Measurements from ENCODE around the gene HEATR5B.

The HEATR5B gene

GRCh38 chr2:37090019-37090477 is 5.9 kb upstream of the HEATR5B start:
- H3K4me3 Mint-ChIP-seq = peak overlapping the region; percentile 39
- H3K36me3 Mint-ChIP-seq = peaks cover 41% of the 10 kb centered on the region

DNA sequence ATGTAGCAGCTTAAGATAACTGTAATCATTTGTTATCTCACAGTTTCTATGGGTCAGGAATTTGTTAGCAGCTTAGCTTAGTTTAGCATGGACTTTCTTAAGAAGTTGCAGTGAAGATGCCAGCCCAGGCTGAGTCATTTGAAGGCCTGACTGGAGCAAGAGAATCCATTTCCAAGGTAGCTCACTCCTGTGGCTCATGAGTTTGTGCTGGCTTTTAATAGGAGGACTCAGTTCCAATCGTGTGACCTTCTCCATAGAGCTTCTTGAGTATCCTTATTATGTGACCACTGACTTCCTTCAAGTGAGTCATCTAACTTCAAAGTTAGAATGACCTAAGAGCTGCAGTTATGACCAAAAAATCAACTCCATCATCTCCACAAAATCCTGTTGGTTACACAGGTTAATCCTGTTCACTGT is 1.6 kb upstream of the HEATR5B start:
- H3K27ac Mint-ChIP-seq = no peak overlapping the region
- H3K4me1 Mint-ChIP-seq = peaks cover 30% of the 10 kb centered on the region
- no peaks in the 10 kb centered on the region for H3K9me3 Mint-ChIP-seq
- peaks cover 46% of the 10 kb centered on the region for H3K36me3 Mint-ChIP-seq
- ATAC-seq = no peak
- H3K27me3 Mint-ChIP-seq = no peaks in the 10 kb centered on the region
- no peak overlapping the region for H3K4me3 Mint-ChIP-seq

More at GRCh38 chr2:37090019-37090477, 5.9 kb upstream of the HEATR5B start:
- Mint-ChIP-seq H3K9me3 (no peaks in the 10 kb centered on the region), H3K27me3 (no peaks in the 10 kb centered on the region), H3K4me1 (peaks cover 50% of the 10 kb centered on the region), H3K27ac (peak overlapping the region; percentile 2)
- ATAC-seq = peak; percentile 94

DNA sequence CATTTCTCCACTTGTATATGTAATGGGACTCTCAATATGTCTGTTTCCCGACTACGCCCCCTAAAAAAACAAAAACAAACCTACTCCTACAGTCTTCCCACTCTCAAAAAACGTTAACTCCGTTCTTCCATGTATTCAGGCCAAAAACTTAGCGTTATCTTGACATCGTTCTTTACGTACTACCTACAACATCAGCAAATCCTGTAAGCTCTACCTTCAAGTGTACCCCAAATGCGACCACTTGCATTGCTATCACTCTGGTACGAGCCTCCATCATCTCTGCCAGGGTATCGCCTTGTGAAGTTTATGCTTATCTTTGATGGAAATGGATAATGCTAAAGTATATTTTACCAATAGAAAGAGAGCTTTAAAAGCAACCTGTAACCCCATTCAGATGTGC is 625 bp upstream of the HEATR5B start:
- H3K4me1 Mint-ChIP-seq = peaks cover 25% of the 10 kb centered on the region
- peaks cover 52% of the 10 kb centered on the region for H3K36me3 Mint-ChIP-seq
- no peak overlapping the region for H3K4me3 Mint-ChIP-seq
- H3K27me3 Mint-ChIP-seq = no peaks in the 10 kb centered on the region
- H3K9me3 Mint-ChIP-seq = no peaks in the 10 kb centered on the region
- ATAC-seq = no peak
- no peak overlapping the region for H3K27ac Mint-ChIP-seq

GRCh38 chr2:37080689-37081088 is 3.5 kb downstream of the HEATR5B start:
- Mint-ChIP-seq H3K4me1 (peaks cover 13% of the 10 kb centered on the region), H3K4me3 (peak overlapping the region; percentile 45), H3K36me3 (peaks cover 54% of the 10 kb centered on the region), H3K27ac (peak overlapping the region; percentile 84), H3K27me3 (no peaks in the 10 kb centered on the region), H3K9me3 (no peaks in the 10 kb centered on the region)
- no peak for ATAC-seq

DNA sequence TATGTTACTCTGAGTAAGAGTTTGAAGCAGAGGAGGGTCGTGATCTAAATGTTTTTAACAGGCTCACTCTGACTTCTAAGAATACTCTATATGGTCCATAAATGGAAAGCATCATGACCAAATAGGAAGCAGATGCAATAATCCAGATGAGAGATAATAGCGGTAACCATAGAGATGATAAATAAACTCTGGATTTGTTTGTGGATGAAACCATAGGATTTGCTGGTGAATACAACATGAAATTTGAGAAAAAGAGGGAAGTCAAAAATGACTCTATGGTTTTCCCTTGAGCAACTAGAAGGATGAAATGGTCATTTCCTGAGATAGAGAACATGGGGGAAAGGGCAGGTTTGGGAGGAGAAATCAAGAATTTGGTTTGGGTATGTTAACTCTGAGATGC is 3.9 kb downstream of the HEATR5B start:
- no peak for ATAC-seq
- Mint-ChIP-seq H3K36me3 (peaks cover 55% of the 10 kb centered on the region), H3K9me3 (no peaks in the 10 kb centered on the region), H3K4me3 (peak overlapping the region; percentile 45), H3K27me3 (no peaks in the 10 kb centered on the region), H3K27ac (peak overlapping the region; percentile 84), H3K4me1 (peaks cover 13% of the 10 kb centered on the region)

DNA sequence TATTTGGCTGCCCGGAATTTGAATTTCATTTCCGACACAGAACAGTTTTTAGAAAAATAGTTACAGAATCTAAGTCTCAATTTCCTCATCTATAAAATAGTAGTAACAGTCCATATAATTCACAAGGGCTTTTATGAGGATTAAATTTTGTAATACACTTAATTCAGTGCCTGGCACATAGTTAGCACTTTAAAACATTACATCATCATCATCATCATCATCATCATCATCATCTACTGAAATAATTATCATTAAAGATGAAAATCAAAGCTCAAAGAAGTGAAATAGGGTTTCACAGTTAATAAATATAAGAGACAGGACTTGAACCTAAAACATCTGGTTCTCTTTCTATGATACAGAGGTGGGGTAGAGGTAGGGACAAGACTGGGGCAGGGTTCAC is 13.2 kb downstream of the HEATR5B start:
- no peak overlapping the region for H3K27ac Mint-ChIP-seq
- H3K4me3 Mint-ChIP-seq = no peak overlapping the region
- no peak for ATAC-seq
- no peaks in the 10 kb centered on the region for H3K27me3 Mint-ChIP-seq
- H3K9me3 Mint-ChIP-seq = peaks cover 2% of the 10 kb centered on the region
- peaks cover 20% of the 10 kb centered on the region for H3K4me1 Mint-ChIP-seq
- peaks cover 47% of the 10 kb centered on the region for H3K36me3 Mint-ChIP-seq

DNA sequence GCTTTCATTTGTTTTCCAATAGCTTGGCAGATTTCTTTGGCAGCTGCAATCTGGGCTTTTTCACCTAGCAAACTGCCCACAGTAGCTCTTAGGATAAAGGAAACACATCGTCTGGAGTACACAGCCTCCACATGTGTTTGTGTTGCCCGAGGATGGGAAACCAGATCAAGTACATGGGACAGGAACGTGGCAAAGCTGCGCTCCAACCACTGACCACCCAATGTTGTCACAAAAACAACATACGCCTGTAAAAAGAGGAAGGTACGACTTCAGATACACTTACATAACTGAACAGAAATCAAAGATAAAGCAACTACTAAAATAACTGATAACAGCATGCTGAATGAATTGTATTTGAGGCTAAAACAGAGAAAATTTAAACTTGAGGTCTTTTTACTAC is 15.5 kb downstream of the HEATR5B start:
- peaks cover under 1% of the 10 kb centered on the region for H3K9me3 Mint-ChIP-seq
- H3K27ac Mint-ChIP-seq = no peak overlapping the region
- ATAC-seq = no peak
- H3K36me3 Mint-ChIP-seq = peaks cover 30% of the 10 kb centered on the region
- H3K27me3 Mint-ChIP-seq = no peaks in the 10 kb centered on the region
- no peak overlapping the region for H3K4me3 Mint-ChIP-seq
- peaks cover 16% of the 10 kb centered on the region for H3K4me1 Mint-ChIP-seq

DNA sequence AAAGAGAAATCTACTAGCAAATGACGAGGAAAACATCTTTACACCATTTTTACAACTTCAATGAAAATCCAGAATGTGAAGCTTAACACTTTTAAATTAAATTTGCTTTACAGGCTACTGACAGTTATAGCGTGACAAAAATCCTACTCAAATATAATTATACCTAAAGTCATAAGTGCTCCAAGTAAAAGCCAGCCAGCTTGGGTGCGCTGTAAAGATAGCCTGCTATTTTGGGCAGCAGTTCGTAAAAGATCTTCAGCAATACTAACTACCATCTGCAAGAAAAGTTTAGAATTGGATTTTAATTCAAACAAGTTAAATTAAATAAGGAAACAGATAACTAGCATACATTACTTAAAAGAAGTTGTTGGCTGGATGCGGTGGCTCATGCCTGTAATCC is 22.4 kb downstream of the HEATR5B start:
- H3K27me3 Mint-ChIP-seq = no peaks in the 10 kb centered on the region
- no peak overlapping the region for H3K27ac Mint-ChIP-seq
- H3K36me3 Mint-ChIP-seq = peaks cover 26% of the 10 kb centered on the region
- no peaks in the 10 kb centered on the region for H3K9me3 Mint-ChIP-seq
- H3K4me3 Mint-ChIP-seq = no peak overlapping the region
- H3K4me1 Mint-ChIP-seq = no peaks in the 10 kb centered on the region
- no peak for ATAC-seq

GRCh38 chr2:37061013-37061711 is 23.0 kb downstream of the HEATR5B start:
- H3K27ac Mint-ChIP-seq = no peak overlapping the region
- H3K4me3 Mint-ChIP-seq = no peak overlapping the region
- ATAC-seq = no peak
- H3K4me1 Mint-ChIP-seq = no peaks in the 10 kb centered on the region
- peaks cover 32% of the 10 kb centered on the region for H3K36me3 Mint-ChIP-seq
- no peaks in the 10 kb centered on the region for H3K27me3 Mint-ChIP-seq
- H3K9me3 Mint-ChIP-seq = no peaks in the 10 kb centered on the region

DNA sequence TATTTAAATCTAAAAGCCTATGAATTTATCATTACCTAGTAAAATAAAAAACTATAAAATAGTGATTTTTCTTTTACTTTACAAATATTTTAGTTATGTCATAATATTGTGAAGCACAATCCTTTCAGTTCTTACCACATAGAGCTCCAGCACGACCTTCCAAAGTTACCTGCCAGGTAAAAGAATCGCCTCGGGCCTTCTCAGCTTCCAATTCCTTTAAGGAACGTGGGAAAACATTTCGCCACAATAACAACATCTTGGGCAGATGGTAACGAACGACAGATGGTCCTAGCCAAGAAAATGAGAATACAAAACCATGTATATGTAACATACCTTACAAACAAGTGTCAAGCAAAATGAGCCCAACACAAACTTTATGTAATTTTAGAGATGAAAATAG is 23.7 kb downstream of the HEATR5B start:
- Mint-ChIP-seq H3K4me1 (no peaks in the 10 kb centered on the region), H3K4me3 (no peak overlapping the region), H3K36me3 (peaks cover 32% of the 10 kb centered on the region), H3K27me3 (no peaks in the 10 kb centered on the region), H3K27ac (no peak overlapping the region), H3K9me3 (no peaks in the 10 kb centered on the region)
- no peak for ATAC-seq

- no peaks in the 10 kb centered on the region for H3K4me1 Mint-ChIP-seq
- H3K27me3 Mint-ChIP-seq = no peaks in the 10 kb centered on the region
- H3K36me3 Mint-ChIP-seq = peaks cover 32% of the 10 kb centered on the region
- no peak for ATAC-seq
- no peaks in the 10 kb centered on the region for H3K9me3 Mint-ChIP-seq
- H3K27ac Mint-ChIP-seq = no peak overlapping the region
- no peak overlapping the region for H3K4me3 Mint-ChIP-seq
Observed at GRCh38 chr2:37059841-37060240, 24.3 kb downstream of the HEATR5B start.

DNA sequence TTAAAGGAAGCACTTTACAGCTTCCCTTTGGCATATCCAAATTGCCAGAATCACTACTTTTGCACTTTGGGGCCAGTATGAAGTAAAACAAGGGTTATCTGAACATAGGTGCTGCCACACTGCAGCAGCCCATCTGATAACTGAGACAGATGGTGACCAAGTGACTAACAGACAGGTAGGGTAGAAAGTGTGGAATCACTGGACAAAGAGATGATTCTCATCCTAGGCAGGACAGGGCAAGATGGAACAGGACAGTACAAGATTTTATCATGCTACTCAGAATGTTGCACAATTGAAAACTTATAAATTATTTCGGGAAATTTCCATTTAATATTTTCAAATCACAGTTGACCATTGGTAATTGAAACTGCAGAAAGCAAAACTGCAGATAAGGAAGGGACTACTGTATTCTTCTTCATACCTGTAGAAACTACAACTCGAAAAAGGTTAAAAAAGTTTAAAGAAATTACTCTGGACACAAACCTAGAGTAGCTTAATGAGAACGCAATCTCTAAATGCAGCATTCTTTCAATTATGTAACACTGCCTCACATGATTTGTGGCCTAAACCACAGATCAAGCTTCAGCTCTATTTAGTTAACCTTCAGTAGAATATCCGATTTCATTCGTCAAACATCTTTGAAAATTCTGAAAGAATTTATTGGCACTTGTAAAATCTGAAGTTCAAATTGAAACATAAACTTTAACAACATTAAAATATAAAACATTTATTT is 31.4 kb downstream of the HEATR5B start:
- Mint-ChIP-seq H3K4me3 (no peak overlapping the region), H3K9me3 (no peaks in the 10 kb centered on the region), H3K27ac (no peak overlapping the region), H3K36me3 (peaks cover 43% of the 10 kb centered on the region), H3K27me3 (no peaks in the 10 kb centered on the region), H3K4me1 (no peaks in the 10 kb centered on the region)
- ATAC-seq = no peak

GRCh38 chr2:37039580-37039979 is 44.6 kb downstream of the HEATR5B start:
- no peaks in the 10 kb centered on the region for H3K4me1 Mint-ChIP-seq
- no peaks in the 10 kb centered on the region for H3K9me3 Mint-ChIP-seq
- no peak for ATAC-seq
- peaks cover 32% of the 10 kb centered on the region for H3K36me3 Mint-ChIP-seq
- no peak overlapping the region for H3K27ac Mint-ChIP-seq
- H3K4me3 Mint-ChIP-seq = no peak overlapping the region
- no peaks in the 10 kb centered on the region for H3K27me3 Mint-ChIP-seq

DNA sequence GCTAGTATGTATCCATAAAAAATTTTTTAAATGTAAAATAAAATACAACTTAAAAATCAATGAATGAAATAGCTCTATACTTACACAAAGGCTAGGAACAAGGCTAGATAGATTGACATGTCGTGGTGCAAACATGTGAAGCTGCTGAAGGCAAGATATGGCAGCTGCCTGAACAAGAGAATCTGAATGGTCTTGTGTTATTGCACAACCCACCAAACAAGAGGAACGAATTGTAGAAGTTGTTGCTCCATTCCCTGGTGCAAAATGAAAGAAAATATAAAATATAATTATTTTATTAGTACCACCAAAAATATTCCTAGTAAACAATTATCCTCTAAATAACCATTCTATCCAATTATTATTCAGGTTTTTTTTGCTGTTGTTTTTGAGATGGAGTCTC is 46.4 kb downstream of the HEATR5B start:
- Mint-ChIP-seq H3K27ac (no peak overlapping the region), H3K4me3 (no peak overlapping the region), H3K36me3 (peaks cover 25% of the 10 kb centered on the region), H3K27me3 (no peaks in the 10 kb centered on the region), H3K9me3 (no peaks in the 10 kb centered on the region), H3K4me1 (no peaks in the 10 kb centered on the region)
- ATAC-seq = no peak

DNA sequence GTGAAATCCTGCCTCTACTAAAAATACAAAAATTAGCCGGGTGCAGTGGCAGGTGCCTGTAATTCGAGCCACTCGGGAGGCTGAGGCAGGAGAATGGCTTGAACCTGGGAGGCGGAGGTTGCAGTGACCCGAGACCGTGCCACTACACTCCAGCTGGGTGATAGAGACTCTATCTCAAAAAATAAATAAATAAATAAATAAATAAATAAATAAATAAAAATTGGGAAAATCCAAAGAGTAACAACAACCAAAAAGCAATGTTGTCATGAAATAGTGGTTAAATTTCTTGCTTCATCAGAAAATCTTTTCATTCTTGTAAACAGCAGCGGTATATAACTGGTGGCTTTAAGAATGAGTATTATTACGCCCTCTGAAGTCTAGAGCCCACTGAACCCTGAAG is 54.4 kb downstream of the HEATR5B start:
- Mint-ChIP-seq H3K27me3 (no peaks in the 10 kb centered on the region), H3K9me3 (no peaks in the 10 kb centered on the region), H3K4me1 (no peaks in the 10 kb centered on the region), H3K4me3 (no peak overlapping the region), H3K36me3 (peaks cover 56% of the 10 kb centered on the region), H3K27ac (no peak overlapping the region)
- no peak for ATAC-seq

GRCh38 chr2:37026050-37026449 is 58.1 kb downstream of the HEATR5B start:
- Mint-ChIP-seq H3K36me3 (peaks cover 58% of the 10 kb centered on the region), H3K27me3 (no peaks in the 10 kb centered on the region), H3K27ac (no peak overlapping the region), H3K4me1 (no peaks in the 10 kb centered on the region), H3K9me3 (no peaks in the 10 kb centered on the region), H3K4me3 (no peak overlapping the region)
- ATAC-seq = no peak
